ENCODE data around the gene PRDM8.

The PRDM8 gene

DNA sequence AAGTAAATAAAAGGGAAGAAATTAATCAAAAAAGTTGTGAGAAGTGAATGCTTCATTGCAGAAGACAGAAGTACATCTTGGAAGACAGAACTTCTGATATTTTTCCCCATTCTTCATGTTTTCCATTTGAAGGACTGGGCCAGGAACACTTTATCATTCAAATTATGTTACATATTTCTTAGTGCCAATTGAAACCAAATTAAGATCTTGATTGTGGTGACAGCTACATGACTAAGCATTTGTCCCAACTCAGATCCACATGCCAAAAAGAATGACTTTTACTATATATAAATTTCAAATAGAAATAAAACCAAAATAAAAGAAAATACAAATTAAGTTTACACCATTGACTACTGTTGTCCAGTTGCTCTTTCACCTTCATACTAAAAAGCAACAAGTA, 55.1 kb downstream of the PRDM8 start:
- Mint-ChIP-seq H3K4me3 (no peak overlapping the region), H3K9me3 (no peaks in the 10 kb centered on the region), H3K4me1 (no peaks in the 10 kb centered on the region), H3K27me3 (ENCODE audit: low read depth, poor library complexity) (peaks cover 46% of the 10 kb centered on the region), H3K36me3 (ENCODE audit: low read depth) (no peaks in the 10 kb centered on the region), H3K27ac (no peak overlapping the region)
- TF ChIP-seq, protein P1, sequence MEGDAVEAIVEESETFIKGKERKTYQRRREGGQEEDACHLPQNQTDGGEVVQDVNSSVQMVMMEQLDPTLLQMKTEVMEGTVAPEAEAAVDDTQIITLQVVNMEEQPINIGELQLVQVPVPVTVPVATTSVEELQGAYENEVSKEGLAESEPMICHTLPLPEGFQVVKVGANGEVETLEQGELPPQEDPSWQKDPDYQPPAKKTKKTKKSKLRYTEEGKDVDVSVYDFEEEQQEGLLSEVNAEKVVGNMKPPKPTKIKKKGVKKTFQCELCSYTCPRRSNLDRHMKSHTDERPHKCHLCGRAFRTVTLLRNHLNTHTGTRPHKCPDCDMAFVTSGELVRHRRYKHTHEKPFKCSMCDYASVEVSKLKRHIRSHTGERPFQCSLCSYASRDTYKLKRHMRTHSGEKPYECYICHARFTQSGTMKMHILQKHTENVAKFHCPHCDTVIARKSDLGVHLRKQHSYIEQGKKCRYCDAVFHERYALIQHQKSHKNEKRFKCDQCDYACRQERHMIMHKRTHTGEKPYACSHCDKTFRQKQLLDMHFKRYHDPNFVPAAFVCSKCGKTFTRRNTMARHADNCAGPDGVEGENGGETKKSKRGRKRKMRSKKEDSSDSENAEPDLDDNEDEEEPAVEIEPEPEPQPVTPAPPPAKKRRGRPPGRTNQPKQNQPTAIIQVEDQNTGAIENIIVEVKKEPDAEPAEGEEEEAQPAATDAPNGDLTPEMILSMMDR (IDR thresholded peaks at IDR 0.05) = no peak
- no peak for DNase-seq

DNA sequence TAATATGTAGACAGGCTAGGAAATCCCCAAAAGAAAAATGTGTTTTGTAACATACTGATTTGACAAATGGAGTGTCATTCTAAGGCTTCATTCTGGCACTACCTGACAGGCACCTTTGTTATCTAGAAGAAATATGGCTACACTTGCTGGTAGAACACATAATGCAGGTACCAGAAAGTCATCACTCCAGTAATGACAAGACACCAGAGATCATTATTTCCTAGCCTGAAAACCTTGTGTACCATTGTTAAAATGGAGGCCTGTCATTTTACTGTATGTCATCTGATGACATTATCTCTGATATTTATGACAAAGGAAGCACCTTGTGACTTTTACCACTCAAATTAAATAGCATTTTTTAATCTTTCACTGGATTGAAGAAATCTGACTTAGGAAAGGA, 55.6 kb downstream of the PRDM8 start:
- no peak overlapping the region for H3K27ac Mint-ChIP-seq
- no peaks in the 10 kb centered on the region for H3K9me3 Mint-ChIP-seq
- no peak for DNase-seq
- no peak overlapping the region for H3K4me3 Mint-ChIP-seq
- TF ChIP-seq, protein P1 (IDR thresholded peaks at IDR 0.05) = no peak
- H3K4me1 Mint-ChIP-seq = no peaks in the 10 kb centered on the region
- peaks cover 49% of the 10 kb centered on the region for H3K27me3 Mint-ChIP-seq (ENCODE audit: low read depth, poor library complexity)
- H3K36me3 Mint-ChIP-seq (ENCODE audit: low read depth) = no peaks in the 10 kb centered on the region

DNA sequence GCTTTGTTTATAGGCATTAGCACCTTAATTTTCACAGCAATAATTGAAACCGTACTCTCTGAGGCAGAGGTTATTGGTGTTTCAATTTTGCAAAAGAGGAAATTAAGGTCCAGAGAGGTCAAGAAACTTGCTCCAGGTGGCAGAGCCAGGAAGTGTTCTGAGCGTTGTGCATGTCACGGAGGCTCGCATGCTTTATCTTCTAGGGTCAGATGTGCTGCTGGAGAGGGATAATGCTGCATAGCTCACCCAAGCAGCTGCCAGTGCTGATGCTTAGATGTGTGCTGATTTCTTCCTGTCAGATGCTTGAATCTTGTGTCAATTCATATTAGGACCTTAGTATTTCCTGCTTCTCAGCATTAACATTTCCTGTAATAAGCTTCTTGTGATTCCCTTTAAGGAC, 56.2 kb downstream of the PRDM8 start:
- TF ChIP-seq, protein P1 (IDR thresholded peaks at IDR 0.05) = no peak
- no peak for DNase-seq
- H3K4me1 Mint-ChIP-seq = no peaks in the 10 kb centered on the region
- H3K36me3 Mint-ChIP-seq (ENCODE audit: low read depth) = no peaks in the 10 kb centered on the region
- H3K9me3 Mint-ChIP-seq = no peaks in the 10 kb centered on the region
- H3K4me3 Mint-ChIP-seq = no peak overlapping the region
- no peak overlapping the region for H3K27ac Mint-ChIP-seq
- H3K27me3 Mint-ChIP-seq (ENCODE audit: low read depth, poor library complexity) = peaks cover 52% of the 10 kb centered on the region

Measured in nephron progenitor cell (in vitro differentiated cells).